SK-N-SH treated with all-trans-retinoic acid at 6 μM for 48 hours (cell line): Measurements from ENCODE around the gene KRT35.

Experiments used
- ATAC-seq: fragments of 200-7000 bp; cut with Tn5 transposase; 3 replicates; pipeline ENCODE4 v1.9.1; 2020; ENCODE audit warnings: mild to moderate bottlenecking, moderate library complexity
- ARNTL ChIP-seq: fragments of 450-650 bp; formaldehyde crosslinking; IDR thresholded peaks from 2 replicates; pipeline ENCODE4 v1.5.0; 2020; ENCODE audit warnings: low read depth, mild to moderate bottlenecking, moderate library complexity, borderline replicate concordance
- ESRRG ChIP-seq: fragments of 250-450 bp; sonication (Bioruptor Pico); IDR thresholded peaks from 2 replicates; pipeline ENCODE4 v1.6.1; 2021; ENCODE audit warnings: mild to moderate bottlenecking
- GLIS3 ChIP-seq: fragments of 250-450 bp; sonication (Bioruptor Pico); IDR thresholded peaks from 2 replicates; pipeline ENCODE4 v1.5.0; 2020; ENCODE audit warnings: mild to moderate bottlenecking, moderate library complexity
- ISL1 ChIP-seq: fragments of 250-450 bp; sonication (Bioruptor Pico); IDR thresholded peaks from 2 replicates; pipeline ENCODE4 v2.1.2; 2022; ENCODE audit warnings: mild to moderate bottlenecking, moderate library complexity
- OSR1 ChIP-seq: fragments of 250-450 bp; sonication (Bioruptor Pico); IDR thresholded peaks from 2 replicates; pipeline ENCODE4 v1.8.0; 2022; ENCODE audit warnings: moderate library complexity, mild to moderate bottlenecking, inconsistent platforms
- PATZ1 ChIP-seq: fragments of 250-450 bp; sonication (Bioruptor Pico); IDR thresholded peaks from 2 replicates; pipeline ENCODE4 v1.8.0; 2020; ENCODE audit warnings: mild to moderate bottlenecking, moderate library complexity, borderline replicate concordance
- PPARA ChIP-seq: fragments of 250-450 bp; sonication (Bioruptor Pico); IDR thresholded peaks from 2 replicates; pipeline ENCODE4 v1.5.0; 2020; ENCODE audit warnings: mild to moderate bottlenecking, borderline replicate concordance
- RARB ChIP-seq: fragments of 250-450 bp; sonication (Bioruptor Pico); IDR thresholded peaks from 2 replicates; pipeline ENCODE4 v1.8.0; 2021; ENCODE audit warnings: mild to moderate bottlenecking, moderate library complexity
- SNAI2 ChIP-seq: fragments of 250-450 bp; sonication (Bioruptor Pico); IDR thresholded peaks from 2 replicates; pipeline ENCODE4 v1.5.0; 2020; ENCODE audit warnings: mild to moderate bottlenecking, moderate library complexity
- TCF4 ChIP-seq: fragments of 250-450 bp; sonication (Bioruptor Pico); IDR thresholded peaks from 2 replicates; pipeline ENCODE4 v1.8.0; 2021; ENCODE audit warnings: mild to moderate bottlenecking, moderate library complexity, borderline replicate concordance
- TOX ChIP-seq: fragments of 250-450 bp; sonication (Bioruptor Pico); IDR thresholded peaks from 2 replicates; pipeline ENCODE4 v1.8.0; 2021; ENCODE audit warnings: mild to moderate bottlenecking, moderate library complexity, borderline replicate concordance
- TSHZ2 ChIP-seq: fragments of 250-450 bp; sonication (Bioruptor Pico); IDR thresholded peaks from 2 replicates; pipeline ENCODE4 v1.5.0; 2020; ENCODE audit warnings: mild to moderate bottlenecking, moderate library complexity
- ZC3H10 ChIP-seq: fragments of 250-450 bp; sonication (Bioruptor Pico); IDR thresholded peaks from 2 replicates; pipeline ENCODE4 v1.5.1; 2021; ENCODE audit warnings: mild to moderate bottlenecking, moderate library complexity
- ZFP3 ChIP-seq: fragments of 250-450 bp; sonication (Bioruptor Pico); IDR thresholded peaks from 2 replicates; pipeline ENCODE4 v1.5.0; 2020; ENCODE audit warnings: mild to moderate bottlenecking, moderate library complexity
- ZFP30 ChIP-seq: fragments of 450-650 bp; formaldehyde crosslinking; IDR thresholded peaks from 2 replicates; pipeline ENCODE4 v1.5.0; 2022; ENCODE audit warnings: mild to moderate bottlenecking, moderate library complexity
- ZNF565 ChIP-seq: fragments of 450-650 bp; formaldehyde crosslinking; conservative IDR thresholded peaks from 2 replicates; pipeline ENCODE4 v1.5.0; 2020; ENCODE audit warnings: low read depth, mild to moderate bottlenecking, moderate library complexity
- ZNF70 ChIP-seq: fragments of 450-650 bp; formaldehyde crosslinking; IDR thresholded peaks from 2 replicates; pipeline ENCODE4 v1.5.0; 2020; ENCODE audit warnings: mild to moderate bottlenecking, moderate library complexity
- ZNF8 ChIP-seq: fragments of 450-650 bp; formaldehyde crosslinking; IDR thresholded peaks from 2 replicates; pipeline ENCODE4 v1.5.0; 2020; ENCODE audit warnings: mild to moderate bottlenecking, moderate library complexity
- TF ChIP-seq, protein P1 (sequence below): fragments of 250-450 bp; sonication (Bioruptor Pico); IDR thresholded peaks from 2 replicates; pipeline ENCODE4 v1.5.1; 2021; ENCODE audit warnings: mild to moderate bottlenecking, moderate library complexity
- TF ChIP-seq, protein P2 (sequence below): fragments of 250-450 bp; sonication (Bioruptor Pico); IDR thresholded peaks from 2 replicates; pipeline ENCODE4 v1.8.0; 2021; ENCODE audit warnings: low read depth, mild to moderate bottlenecking, moderate library complexity, borderline replicate concordance
- TF ChIP-seq, protein P3 (sequence below): fragments of 250-450 bp; sonication (Bioruptor Pico); IDR thresholded peaks from 2 replicates; pipeline ENCODE4 v1.5.1; 2020; ENCODE audit warnings: low read depth, mild to moderate bottlenecking, moderate library complexity

Gene KRT35

GRCh38 chr17:41476866-41477815 lies 3.8 kb downstream of the KRT35 start:
- ATAC-seq = no peak
- TF ChIP-seq ARNTL (CRISPR knock-in tag) = no peak
- no peak for TF ChIP-seq SNAI2 (CRISPR knock-in tag)
- TF ChIP-seq ZC3H10 (CRISPR knock-in tag) = no peak
- TF ChIP-seq PATZ1 (CRISPR knock-in tag) = no peak
- no peak for TF ChIP-seq GLIS3 (CRISPR knock-in tag)
- TF ChIP-seq, protein P1, sequence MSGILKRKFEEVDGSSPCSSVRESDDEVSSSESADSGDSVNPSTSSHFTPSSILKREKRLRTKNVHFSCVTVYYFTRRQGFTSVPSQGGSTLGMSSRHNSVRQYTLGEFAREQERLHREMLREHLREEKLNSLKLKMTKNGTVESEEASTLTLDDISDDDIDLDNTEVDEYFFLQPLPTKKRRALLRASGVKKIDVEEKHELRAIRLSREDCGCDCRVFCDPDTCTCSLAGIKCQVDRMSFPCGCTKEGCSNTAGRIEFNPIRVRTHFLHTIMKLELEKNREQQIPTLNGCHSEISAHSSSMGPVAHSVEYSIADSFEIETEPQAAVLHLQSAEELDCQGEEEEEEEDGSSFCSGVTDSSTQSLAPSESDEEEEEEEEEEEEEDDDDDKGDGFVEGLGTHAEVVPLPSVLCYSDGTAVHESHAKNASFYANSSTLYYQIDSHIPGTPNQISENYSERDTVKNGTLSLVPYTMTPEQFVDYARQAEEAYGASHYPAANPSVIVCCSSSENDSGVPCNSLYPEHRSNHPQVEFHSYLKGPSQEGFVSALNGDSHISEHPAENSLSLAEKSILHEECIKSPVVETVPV (CRISPR knock-in tag) = no peak
- no peak for TF ChIP-seq ZNF70 (CRISPR knock-in tag)
- TF ChIP-seq ZNF8 = no peak
- no peak for TF ChIP-seq RARB (CRISPR knock-in tag)

DNA sequence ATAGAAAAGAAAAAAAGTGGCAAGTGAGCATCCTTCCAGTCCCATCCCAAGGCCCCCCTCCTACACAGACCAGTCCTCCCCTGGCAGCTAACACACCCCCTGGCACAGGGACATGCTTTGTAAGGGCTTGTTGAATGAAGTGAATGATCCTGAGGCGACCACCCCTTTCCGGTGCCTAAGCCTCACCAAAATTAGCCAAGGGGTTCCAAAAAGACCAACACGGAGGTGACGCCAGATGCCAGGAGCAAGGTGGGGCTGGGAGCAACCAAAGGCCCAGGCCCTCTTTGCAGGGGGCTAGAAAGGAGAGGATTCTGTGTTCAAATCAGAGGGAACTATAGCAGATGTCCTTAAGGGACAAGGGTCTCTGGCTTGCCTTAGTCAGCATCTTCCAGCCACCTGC lies 5.5 kb downstream of the KRT35 start:
- no peak for ATAC-seq
- TF ChIP-seq ZNF565 (CRISPR knock-in tag) (no peak), PPARA (CRISPR knock-in tag) (no peak), ZNF8 (no peak), ESRRG (no peak), OSR1 (CRISPR knock-in tag) (no peak), TSHZ2 (CRISPR knock-in tag) (no peak), GLIS3 (CRISPR knock-in tag) (no peak), PATZ1 (CRISPR knock-in tag) (no peak), SNAI2 (CRISPR knock-in tag) (no peak), ZNF70 (CRISPR knock-in tag) (no peak), ARNTL (CRISPR knock-in tag) (no peak), ZFP30 (CRISPR knock-in tag) (no peak)
- TF ChIP-seq, protein P2, sequence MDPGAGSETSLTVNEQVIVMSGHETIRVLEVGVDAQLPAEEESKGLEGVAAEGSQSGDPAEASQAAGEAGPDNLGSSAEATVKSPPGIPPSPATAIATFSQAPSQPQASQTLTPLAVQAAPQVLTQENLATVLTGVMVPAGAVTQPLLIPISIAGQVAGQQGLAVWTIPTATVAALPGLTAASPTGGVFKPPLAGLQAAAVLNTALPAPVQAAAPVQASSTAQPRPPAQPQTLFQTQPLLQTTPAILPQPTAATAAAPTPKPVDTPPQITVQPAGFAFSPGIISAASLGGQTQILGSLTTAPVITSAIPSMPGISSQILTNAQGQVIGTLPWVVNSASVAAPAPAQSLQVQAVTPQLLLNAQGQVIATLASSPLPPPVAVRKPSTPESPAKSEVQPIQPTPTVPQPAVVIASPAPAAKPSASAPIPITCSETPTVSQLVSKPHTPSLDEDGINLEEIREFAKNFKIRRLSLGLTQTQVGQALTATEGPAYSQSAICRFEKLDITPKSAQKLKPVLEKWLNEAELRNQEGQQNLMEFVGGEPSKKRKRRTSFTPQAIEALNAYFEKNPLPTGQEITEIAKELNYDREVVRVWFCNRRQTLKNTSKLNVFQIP (CRISPR knock-in tag) = no peak
- TF ChIP-seq, all 23 proteins: peak for 0

DNA sequence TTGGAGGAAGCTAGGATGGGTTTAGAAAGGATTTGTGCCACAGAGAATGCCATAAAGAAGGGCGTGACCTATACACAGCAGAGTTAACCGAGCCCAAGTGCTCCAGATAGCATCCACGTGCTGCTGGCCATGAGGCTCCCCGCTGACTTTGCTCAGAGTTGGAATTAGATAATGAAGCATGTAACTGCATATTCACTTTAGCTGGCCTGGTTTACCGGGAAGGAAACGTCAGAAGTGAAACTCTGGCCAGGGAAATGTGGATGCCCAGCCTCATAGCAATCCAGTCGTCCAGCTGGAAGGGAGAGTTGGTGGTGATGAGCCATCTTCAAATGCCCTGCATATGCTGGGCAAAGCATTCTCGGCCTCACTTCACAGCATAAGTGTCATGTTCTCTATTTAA lies 6.1 kb downstream of the KRT35 start:
- ATAC-seq = no peak
- TF ChIP-seq TCF4 (CRISPR knock-in tag) = no peak
- no peak for TF ChIP-seq TOX (CRISPR knock-in tag)
- TF ChIP-seq OSR1 (CRISPR knock-in tag) = no peak
- TF ChIP-seq ZNF8 = no peak
- TF ChIP-seq PPARA (CRISPR knock-in tag) = no peak
- TF ChIP-seq ISL1 (CRISPR knock-in tag) = no peak
- TF ChIP-seq, protein P1 (CRISPR knock-in tag) = no peak
- TF ChIP-seq ZFP3 (CRISPR knock-in tag) = no peak
- no peak for TF ChIP-seq ZNF70 (CRISPR knock-in tag)
- TF ChIP-seq, protein P3, sequence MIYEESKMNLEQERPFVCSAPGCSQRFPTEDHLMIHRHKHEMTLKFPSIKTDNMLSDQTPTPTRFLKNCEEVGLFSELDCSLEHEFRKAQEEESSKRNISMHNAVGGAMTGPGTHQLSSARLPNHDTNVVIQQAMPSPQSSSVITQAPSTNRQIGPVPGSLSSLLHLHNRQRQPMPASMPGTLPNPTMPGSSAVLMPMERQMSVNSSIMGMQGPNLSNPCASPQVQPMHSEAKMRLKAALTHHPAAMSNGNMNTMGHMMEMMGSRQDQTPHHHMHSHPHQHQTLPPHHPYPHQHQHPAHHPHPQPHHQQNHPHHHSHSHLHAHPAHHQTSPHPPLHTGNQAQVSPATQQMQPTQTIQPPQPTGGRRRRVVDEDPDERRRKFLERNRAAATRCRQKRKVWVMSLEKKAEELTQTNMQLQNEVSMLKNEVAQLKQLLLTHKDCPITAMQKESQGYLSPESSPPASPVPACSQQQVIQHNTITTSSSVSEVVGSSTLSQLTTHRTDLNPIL (CRISPR knock-in tag) = no peak
